Endothelial cell (in vitro differentiated cells): ENCODE results near the gene MGST2. TPM values are rescaled to one million over a fixed set of nuclear protein-coding genes. Genes with fewer than 3 reads are reported as not detected.

Source experiments
- DNase-seq: peaks from one replicate; pipeline ENCODE4 v3.0.0; 2021; ENCODE audit warnings: low spot score
- H3K27ac Mint-ChIP-seq: one replicate; pipeline ENCODE4 v1.8.0; 2021; ENCODE audit warnings: mixed read lengths, inconsistent platforms; ENCODE audit not compliant: unreplicated experiment
- H3K27me3 Mint-ChIP-seq: one replicate; pipeline ENCODE4 v1.8.0; 2021; ENCODE audit warnings: mild to moderate bottlenecking, moderate library complexity, mixed read lengths, inconsistent platforms; ENCODE audit not compliant: unreplicated experiment
- H3K36me3 Mint-ChIP-seq: one replicate; pipeline ENCODE4 v1.8.0; 2021; ENCODE audit warnings: mild to moderate bottlenecking, low read depth, mixed read lengths, inconsistent platforms; ENCODE audit not compliant: unreplicated experiment
- H3K4me1 Mint-ChIP-seq: one replicate; pipeline ENCODE4 v1.8.0; 2021; ENCODE audit warnings: mild to moderate bottlenecking, mixed read lengths, inconsistent platforms; ENCODE audit not compliant: unreplicated experiment
- H3K4me3 Mint-ChIP-seq: one replicate; pipeline ENCODE4 v1.8.0; 2021; ENCODE audit warnings: mild to moderate bottlenecking, mixed read lengths, inconsistent platforms; ENCODE audit not compliant: unreplicated experiment
- H3K9me3 Mint-ChIP-seq: one replicate; pipeline ENCODE4 v1.8.0; 2021; ENCODE audit warnings: mixed read lengths, inconsistent platforms; ENCODE audit not compliant: unreplicated experiment
- CTCF ChIP-seq: fragments of 200-600 bp; sonication (generic); IDR thresholded peaks from one replicate; pipeline ENCODE4 v1.5.0; 2021; ENCODE audit warnings: antibody characterized with exemption; ENCODE audit not compliant: unreplicated experiment
- total RNA-seq: library from RNA; stranded (reverse); fragmentation: NEBNext Ultra II Directional; extraction: Animal tissue kit (Norgen Biotek cat#: 25700); gene quantifications from one replicate; pipeline ENCODE4 v1.2.1, GENCODE V29; 2021; ENCODE audit not compliant: unreplicated experiment

MGST2 gene
- total RNA-seq, 1 donor from 2014 or later = 98.3 TPM

GRCh38 chr4:139709660-139710059, 44.0 kb downstream of the MGST2 start:
- peak overlapping the region; percentile 30 for H3K27ac Mint-ChIP-seq
- H3K4me3 Mint-ChIP-seq = no peak overlapping the region
- no peak for DNase-seq
- no peaks in the 10 kb centered on the region for H3K9me3 Mint-ChIP-seq
- H3K27me3 Mint-ChIP-seq = peaks cover 6% of the 10 kb centered on the region
- TF ChIP-seq CTCF = no peak
- no peaks in the 10 kb centered on the region for H3K4me1 Mint-ChIP-seq
- peaks cover 46% of the 10 kb centered on the region for H3K36me3 Mint-ChIP-seq

GRCh38 chr4:139710073-139710472, 44.5 kb downstream of the MGST2 start:
- no peaks in the 10 kb centered on the region for H3K4me1 Mint-ChIP-seq
- no peak overlapping the region for H3K27ac Mint-ChIP-seq
- H3K36me3 Mint-ChIP-seq = peaks cover 47% of the 10 kb centered on the region
- TF ChIP-seq CTCF = no peak
- peaks cover 7% of the 10 kb centered on the region for H3K27me3 Mint-ChIP-seq
- no peak for DNase-seq
- H3K9me3 Mint-ChIP-seq = no peaks in the 10 kb centered on the region
- H3K4me3 Mint-ChIP-seq = no peak overlapping the region

- Mint-ChIP-seq H3K4me3 (no peak overlapping the region), H3K4me1 (no peaks in the 10 kb centered on the region), H3K27ac (no peak overlapping the region), H3K27me3 (peaks cover 4% of the 10 kb centered on the region), H3K36me3 (peaks cover 44% of the 10 kb centered on the region), H3K9me3 (no peaks in the 10 kb centered on the region)
- no peak for TF ChIP-seq CTCF
- DNase-seq = no peak
Observed at GRCh38 chr4:139711461-139711860, 45.8 kb downstream of the MGST2 start.

GRCh38 chr4:139712882-139713281, 47.3 kb downstream of the MGST2 start:
- Mint-ChIP-seq H3K36me3 (peaks cover 47% of the 10 kb centered on the region), H3K27me3 (peaks cover 10% of the 10 kb centered on the region), H3K4me1 (peaks cover 4% of the 10 kb centered on the region), H3K9me3 (no peaks in the 10 kb centered on the region), H3K4me3 (no peak overlapping the region), H3K27ac (no peak overlapping the region)
- no peak for DNase-seq
- no peak for TF ChIP-seq CTCF

- Mint-ChIP-seq H3K4me3 (no peak overlapping the region), H3K27me3 (peaks cover 17% of the 10 kb centered on the region), H3K36me3 (peaks cover 47% of the 10 kb centered on the region), H3K4me1 (peaks cover 5% of the 10 kb centered on the region), H3K9me3 (no peaks in the 10 kb centered on the region), H3K27ac (no peak overlapping the region)
- no peak for TF ChIP-seq CTCF
- no peak for DNase-seq
Observed at GRCh38 chr4:139715746-139716391, 50.2 kb downstream of the MGST2 start.
